Sigmoid colon (tissue), 3 donors: ENCODE measurements around the gene PEAK1.

Experiments used
- POLR2A ChIP-seq, 2 donors: fragments of 450-650 bp; IDR thresholded peaks; one replicate each; pipeline ENCODE4 v1.6.1; 2016; ENCODE audit warnings: antibody characterized with exemption in 2 of 2, mild to moderate bottlenecking in 2 of 2, moderate library complexity in 2 of 2
- TF ChIP-seq, protein P1 (sequence below), 4 experiments: fragments of 450-650 bp in 3 of 4; fragments of 200-600 bp in 1 of 4; IDR thresholded peaks; one replicate each; pipeline ENCODE4 v1.5.1; 2016 to 2019; ENCODE audit warnings: antibody characterized with exemption in 4 of 4, mild to moderate bottlenecking in 3 of 4, moderate library complexity in 2 of 4

DNA sequence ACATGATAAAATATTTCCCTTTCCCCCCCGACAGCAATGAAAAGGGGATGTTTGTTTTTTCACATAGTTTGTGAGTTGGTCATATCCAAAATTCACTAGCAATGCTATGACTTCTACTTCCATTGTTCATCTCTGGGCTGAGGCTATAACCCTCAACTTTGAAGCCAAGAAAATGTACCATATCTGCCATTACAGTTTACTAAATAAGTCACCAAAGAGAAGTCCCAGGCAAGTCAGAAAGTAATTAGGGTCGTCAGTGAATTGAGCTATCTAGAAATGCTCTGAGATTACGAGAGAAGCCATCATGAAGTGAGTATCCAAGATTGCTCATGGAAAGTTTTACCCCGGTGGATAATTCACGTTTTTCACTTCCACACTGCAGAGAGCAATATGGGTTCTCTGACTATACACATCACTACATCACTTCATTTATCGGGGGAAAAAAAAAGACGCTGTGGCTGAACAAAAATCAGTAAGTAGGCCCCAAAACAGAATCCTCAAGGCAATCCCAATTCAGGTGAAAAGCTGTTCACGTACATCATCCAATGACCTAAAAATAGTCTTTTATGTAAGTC lies 1.4 kb downstream of the PEAK1 start:
- TF ChIP-seq, protein P1, sequence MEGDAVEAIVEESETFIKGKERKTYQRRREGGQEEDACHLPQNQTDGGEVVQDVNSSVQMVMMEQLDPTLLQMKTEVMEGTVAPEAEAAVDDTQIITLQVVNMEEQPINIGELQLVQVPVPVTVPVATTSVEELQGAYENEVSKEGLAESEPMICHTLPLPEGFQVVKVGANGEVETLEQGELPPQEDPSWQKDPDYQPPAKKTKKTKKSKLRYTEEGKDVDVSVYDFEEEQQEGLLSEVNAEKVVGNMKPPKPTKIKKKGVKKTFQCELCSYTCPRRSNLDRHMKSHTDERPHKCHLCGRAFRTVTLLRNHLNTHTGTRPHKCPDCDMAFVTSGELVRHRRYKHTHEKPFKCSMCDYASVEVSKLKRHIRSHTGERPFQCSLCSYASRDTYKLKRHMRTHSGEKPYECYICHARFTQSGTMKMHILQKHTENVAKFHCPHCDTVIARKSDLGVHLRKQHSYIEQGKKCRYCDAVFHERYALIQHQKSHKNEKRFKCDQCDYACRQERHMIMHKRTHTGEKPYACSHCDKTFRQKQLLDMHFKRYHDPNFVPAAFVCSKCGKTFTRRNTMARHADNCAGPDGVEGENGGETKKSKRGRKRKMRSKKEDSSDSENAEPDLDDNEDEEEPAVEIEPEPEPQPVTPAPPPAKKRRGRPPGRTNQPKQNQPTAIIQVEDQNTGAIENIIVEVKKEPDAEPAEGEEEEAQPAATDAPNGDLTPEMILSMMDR (IDR thresholded peaks at IDR 0.05): no peak
- no peak for TF ChIP-seq POLR2A (IDR thresholded peaks at IDR 0.05)
